ENCODE measurements around the gene FMN2.

Gene FMN2

DNA sequence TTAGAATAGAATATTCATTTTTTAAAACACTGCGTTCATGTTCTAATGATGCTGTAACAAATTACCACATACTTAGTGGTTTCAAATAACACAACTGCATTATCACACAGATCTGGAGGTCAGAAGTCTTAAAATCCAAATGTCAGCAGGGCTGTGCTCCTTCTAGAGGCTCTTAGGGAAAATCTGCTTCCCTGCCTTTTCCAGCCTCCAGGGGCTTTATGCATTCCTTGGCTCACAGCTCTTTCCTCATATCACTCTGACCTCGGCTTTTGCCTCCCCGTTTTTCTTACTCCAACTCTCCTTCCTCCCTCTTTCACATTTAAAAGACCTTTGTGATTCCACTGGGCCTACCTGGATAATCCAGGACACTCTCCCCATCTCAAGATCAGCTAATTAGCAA, 18.6 kb upstream of the FMN2 start:
- no peaks in the 10 kb centered on the region for H3K27me3 ChIP-seq
- TF ChIP-seq Cebpa-rat (IDR thresholded peaks at IDR 0.05): no peak

DNA sequence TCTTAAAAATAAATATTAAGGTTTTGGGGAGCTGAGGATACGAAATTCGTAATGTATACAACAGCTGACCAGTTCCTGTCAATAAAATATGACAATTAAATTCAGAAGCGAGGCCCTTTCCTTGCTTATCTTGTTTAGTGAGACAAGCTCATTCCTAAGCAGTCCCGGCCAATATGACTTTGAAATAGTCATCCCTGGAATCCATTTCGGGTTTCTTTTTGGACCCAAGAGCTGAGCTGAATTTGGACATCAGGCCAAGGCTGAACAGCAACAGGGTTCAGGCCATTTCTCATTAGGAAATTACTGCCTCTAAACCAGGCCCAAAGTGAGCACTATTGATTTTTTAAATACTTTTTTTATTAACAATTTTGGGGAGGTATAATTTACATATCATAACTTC, 17.3 kb upstream of the FMN2 start:
- no peak for TF ChIP-seq Cebpa-rat (IDR thresholded peaks at IDR 0.05)
- Histone ChIP-seq H3K27ac (no peak overlapping the region), H3K4me1 (peaks cover 0 to 21% (median 0%) of the 10 kb centered on the region in 10 experiments; a peak in 6 of 20 replicates)

More for the DNA sequence above, 18.6 kb upstream of the FMN2 start:
- H3K9me3 ChIP-seq (replicated peaks in 1 of 11): peaks cover 0 to 3% (median 0%) of the 10 kb centered on the region in 11 experiments; a peak in 5 of 22 replicates
- H3K36me3 ChIP-seq: no peaks in the 10 kb centered on the region
- H4K20me1 ChIP-seq: no peaks in the 10 kb centered on the region
- H3K4me2 ChIP-seq: no peak overlapping the region
- no peak overlapping the region for H3K4me3 ChIP-seq
- H3K9ac ChIP-seq: no peak overlapping the region
- H3K4me1 ChIP-seq: peaks cover 0 to 21% (median 0%) of the 10 kb centered on the region in 10 experiments; a peak in 6 of 20 replicates
- H3K27ac ChIP-seq: no peak overlapping the region

DNA sequence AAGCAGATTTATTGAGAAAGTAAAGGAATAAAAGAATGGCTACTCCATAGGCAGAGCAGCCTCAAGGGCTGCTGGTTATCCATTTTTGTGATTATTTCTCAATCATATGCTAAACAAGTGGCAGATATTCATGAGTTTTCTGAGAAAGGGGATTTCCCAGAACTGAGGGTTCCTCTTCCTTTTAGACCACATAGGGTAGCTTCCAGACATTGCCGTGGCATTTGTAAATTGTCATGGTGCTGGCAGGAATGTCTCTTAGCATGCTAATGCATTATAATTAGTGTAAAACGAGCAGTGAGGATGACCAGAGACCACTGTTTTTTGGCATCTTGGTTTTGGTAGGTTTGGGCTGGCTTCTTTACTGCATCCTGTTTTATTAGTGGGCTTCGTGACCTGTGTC, 16.8 kb upstream of the FMN2 start:
- Histone ChIP-seq H3K9ac (no peak overlapping the region), H3K4me2 (peak overlapping the region in 3 of 11 experiments; percentile 32 to 71 (median 46); a peak in 6 of 22 replicates), H4K20me1 (no peaks in the 10 kb centered on the region), H3K36me3 (no peaks in the 10 kb centered on the region), H3K27ac (no peak overlapping the region), H3K4me3 (no peak overlapping the region), H3K4me1 (peaks cover 0 to 21% (median 0%) of the 10 kb centered on the region in 10 experiments; a peak in 6 of 20 replicates), H3K9me3 (replicated peaks in 1 of 11) (peaks cover 3 to 21% (median 15%) of the 10 kb centered on the region in 11 experiments; a peak in 17 of 22 replicates), H3K27me3 (no peaks in the 10 kb centered on the region)
- no peak for TF ChIP-seq Cebpa-rat (IDR thresholded peaks at IDR 0.05)

More for the DNA sequence above, 17.3 kb upstream of the FMN2 start:
- Histone ChIP-seq H3K9me3 (replicated peaks in 1 of 11) (peaks cover 3 to 16% (median 11%) of the 10 kb centered on the region in 11 experiments; a peak in 17 of 22 replicates), H3K36me3 (no peaks in the 10 kb centered on the region), H3K4me2 (peak overlapping the region in 3 of 11 experiments; percentile 32 to 71 (median 46); a peak in 5 of 22 replicates), H3K9ac (no peak overlapping the region), H3K27me3 (no peaks in the 10 kb centered on the region), H4K20me1 (no peaks in the 10 kb centered on the region), H3K4me3 (no peak overlapping the region)

DNA sequence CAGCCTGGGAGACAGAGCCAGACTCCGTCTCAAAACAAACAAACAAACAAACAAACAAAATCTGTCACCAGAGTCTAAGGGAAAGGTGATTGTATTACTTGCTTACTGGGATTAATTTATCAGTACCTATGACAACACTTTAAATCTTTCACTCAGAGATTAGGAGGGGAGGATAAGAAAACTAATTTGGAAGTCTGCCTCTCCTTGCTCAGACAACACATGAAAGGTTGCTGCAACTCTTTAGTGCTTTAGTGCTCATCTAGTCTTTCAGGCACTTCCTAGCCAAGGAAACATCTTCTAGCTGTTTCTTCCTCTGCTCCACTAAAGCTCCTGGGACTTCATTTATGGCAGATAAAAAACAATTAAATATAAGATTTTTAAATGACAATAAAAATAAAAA, 7.3 kb upstream of the FMN2 start:
- Histone ChIP-seq H3K27me3 (no peaks in the 10 kb centered on the region), H3K4me2 (no peak overlapping the region), H3K9ac (no peak overlapping the region), H3K36me3 (no peaks in the 10 kb centered on the region), H3K27ac (no peak overlapping the region), H3K4me3 (no peak overlapping the region), H3K4me1 (peaks cover 0 to 6% (median 0%) of the 10 kb centered on the region in 10 experiments; a peak in 1 of 20 replicates), H3K9me3 (replicated peaks in 1 of 11) (peaks cover 0 to 7% (median 5%) of the 10 kb centered on the region in 11 experiments; a peak in 17 of 22 replicates), H4K20me1 (no peaks in the 10 kb centered on the region)
- TF ChIP-seq Cebpa-rat (IDR thresholded peaks at IDR 0.05): no peak

- Histone ChIP-seq H3K4me3 (no peak overlapping the region), H3K4me2 (no peak overlapping the region), H3K9me3 (replicated peaks in 1 of 11) (peaks cover 0 to 3% (median under 1%) of the 10 kb centered on the region in 11 experiments; a peak in 9 of 22 replicates), H4K20me1 (no peaks in the 10 kb centered on the region), H3K36me3 (no peaks in the 10 kb centered on the region), H3K9ac (no peak overlapping the region), H3K27me3 (0 out of 22 replicates have a peak, but pooled peaks cover 0 to 2% (median 0%) of the 10 kb centered on the region in 11 experiments), H3K27ac (no peak overlapping the region), H3K4me1 (peaks cover 0 to 6% (median 0%) of the 10 kb centered on the region in 10 experiments; a peak in 1 of 20 replicates)
- TF ChIP-seq Cebpa-rat (IDR thresholded peaks at IDR 0.05): no peak
These were observed 6.9 kb upstream of the FMN2 start for GRCh38 chr1:240084749-240085148.

DNA sequence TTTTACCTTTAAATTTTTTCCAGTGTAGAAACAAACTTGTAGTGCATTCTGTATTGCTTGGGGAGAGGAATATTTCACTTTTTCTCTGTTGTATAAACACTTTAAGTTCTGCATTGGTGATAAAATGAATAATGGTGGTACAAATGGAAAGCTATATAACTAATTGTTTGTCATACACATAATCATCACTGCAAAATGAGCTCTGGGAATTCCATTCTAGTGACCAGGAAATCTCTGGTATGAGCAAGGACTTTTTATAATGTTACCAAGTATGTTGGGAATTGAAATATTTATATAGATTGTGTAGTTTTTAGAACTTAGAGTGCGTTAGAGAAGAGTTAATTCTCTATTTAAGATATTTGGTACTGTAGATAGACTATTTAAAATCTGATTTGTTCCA, 5.0 kb upstream of the FMN2 start:
- Histone ChIP-seq H3K9ac (no peak overlapping the region), H3K4me3 (no peak overlapping the region), H3K27ac (no peak overlapping the region), H4K20me1 (no peaks in the 10 kb centered on the region), H3K27me3 (peaks cover 0 to 18% (median 6%) of the 10 kb centered on the region in 11 experiments; a peak in 16 of 22 replicates), H3K4me2 (no peak overlapping the region), H3K36me3 (no peaks in the 10 kb centered on the region), H3K4me1 (peaks cover 0 to 6% (median 0%) of the 10 kb centered on the region in 10 experiments; a peak in 1 of 20 replicates), H3K9me3 (replicated peaks in 1 of 11) (peaks cover 0 to 3% (median 1%) of the 10 kb centered on the region in 11 experiments; a peak in 9 of 22 replicates)
- no peak for TF ChIP-seq Cebpa-rat (IDR thresholded peaks at IDR 0.05)

GRCh38 chr1:240090014-240090413, 1.7 kb upstream of the FMN2 start:
- no peak for TF ChIP-seq Cebpa-rat (IDR thresholded peaks at IDR 0.05)
- Histone ChIP-seq H3K4me3 (no peak overlapping the region), H3K27ac (no peak overlapping the region)

DNA sequence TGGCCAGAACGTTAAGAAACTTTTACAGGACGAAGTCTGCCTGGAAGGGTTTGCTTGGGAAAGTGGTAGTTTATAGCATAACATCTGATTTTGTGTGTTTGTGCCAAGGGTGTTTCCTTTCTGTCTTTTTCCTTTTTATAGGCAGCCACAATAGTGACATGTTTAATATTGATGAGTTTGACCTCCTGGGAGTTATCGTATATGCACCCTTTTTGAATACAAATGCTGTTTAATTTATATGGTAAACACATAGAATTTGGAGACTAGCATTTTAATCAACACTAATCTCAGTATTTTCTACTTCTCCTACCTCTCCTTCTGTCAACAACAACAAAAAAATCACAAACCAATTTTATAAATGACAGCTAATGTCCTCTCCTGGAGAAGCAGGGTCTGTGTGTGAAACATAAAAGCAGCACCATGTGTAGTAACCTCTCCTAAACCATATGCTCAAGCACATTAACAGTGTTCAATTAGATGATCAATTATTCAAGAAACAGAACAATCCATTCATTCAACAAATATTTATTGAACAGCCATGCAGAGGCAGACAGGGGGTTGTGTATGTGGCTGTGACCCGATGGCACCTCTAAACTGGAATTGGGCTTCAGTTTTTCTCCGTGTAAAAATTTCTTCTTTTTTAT, 604 bp upstream of the FMN2 start:
- peak overlapping the region in 2 of 11 experiments; percentile 28 to 35; a peak in 1 of 22 replicates for H3K9ac ChIP-seq
- peak overlapping the region; percentile 47 to 69 (median 58); a peak in 13 of 20 replicates for H3K4me3 ChIP-seq
- H3K36me3 ChIP-seq: no peaks in the 10 kb centered on the region
- H4K20me1 ChIP-seq: no peaks in the 10 kb centered on the region
- H3K27me3 ChIP-seq: peaks cover 4 to 34% (median 16%) of the 10 kb centered on the region in 11 experiments; a peak in 16 of 22 replicates
- no peak overlapping the region for H3K27ac ChIP-seq
- peak overlapping the region; percentile 69 to 87 (median 80) for H3K4me2 ChIP-seq
- H3K9me3 ChIP-seq (replicated peaks in 1 of 11): peaks cover 11 to 24% (median 18%) of the 10 kb centered on the region in 11 experiments; a peak in 19 of 22 replicates
- TF ChIP-seq Cebpa-rat (IDR thresholded peaks at IDR 0.05): no peak
- H3K4me1 ChIP-seq: peaks cover 0 to 11% (median 0%) of the 10 kb centered on the region in 10 experiments; a peak in 2 of 20 replicates

More at GRCh38 chr1:240090014-240090413, 1.7 kb upstream of the FMN2 start:
- peaks cover 0 to 11% (median 0%) of the 10 kb centered on the region in 10 experiments; a peak in 2 of 20 replicates for H3K4me1 ChIP-seq
- H3K4me2 ChIP-seq: no peak overlapping the region
- no peak overlapping the region for H3K9ac ChIP-seq
- peaks cover 11 to 24% (median 18%) of the 10 kb centered on the region in 11 experiments; a peak in 19 of 22 replicates for H3K9me3 ChIP-seq (replicated peaks in 1 of 11)
- no peaks in the 10 kb centered on the region for H4K20me1 ChIP-seq
- no peaks in the 10 kb centered on the region for H3K36me3 ChIP-seq
- H3K27me3 ChIP-seq: peaks cover 4 to 34% (median 16%) of the 10 kb centered on the region in 11 experiments; a peak in 16 of 22 replicates

Measured in BLaER1 treated with 17β-estradiol and CSF1 and Interleukin-3, amounts not matched to agents 10 nM and 100 nM (cell line).